ENCODE results near the gene LRRIQ4.

Gene LRRIQ4

GRCh38 chr3:169815590-169816150 is 3.0 kb downstream of the LRRIQ4 start:
- TF ChIP-seq YY1 (IDR thresholded peaks at IDR 0.05; ENCODE audit: low read depth) = no peak
- TF ChIP-seq, protein P1, sequence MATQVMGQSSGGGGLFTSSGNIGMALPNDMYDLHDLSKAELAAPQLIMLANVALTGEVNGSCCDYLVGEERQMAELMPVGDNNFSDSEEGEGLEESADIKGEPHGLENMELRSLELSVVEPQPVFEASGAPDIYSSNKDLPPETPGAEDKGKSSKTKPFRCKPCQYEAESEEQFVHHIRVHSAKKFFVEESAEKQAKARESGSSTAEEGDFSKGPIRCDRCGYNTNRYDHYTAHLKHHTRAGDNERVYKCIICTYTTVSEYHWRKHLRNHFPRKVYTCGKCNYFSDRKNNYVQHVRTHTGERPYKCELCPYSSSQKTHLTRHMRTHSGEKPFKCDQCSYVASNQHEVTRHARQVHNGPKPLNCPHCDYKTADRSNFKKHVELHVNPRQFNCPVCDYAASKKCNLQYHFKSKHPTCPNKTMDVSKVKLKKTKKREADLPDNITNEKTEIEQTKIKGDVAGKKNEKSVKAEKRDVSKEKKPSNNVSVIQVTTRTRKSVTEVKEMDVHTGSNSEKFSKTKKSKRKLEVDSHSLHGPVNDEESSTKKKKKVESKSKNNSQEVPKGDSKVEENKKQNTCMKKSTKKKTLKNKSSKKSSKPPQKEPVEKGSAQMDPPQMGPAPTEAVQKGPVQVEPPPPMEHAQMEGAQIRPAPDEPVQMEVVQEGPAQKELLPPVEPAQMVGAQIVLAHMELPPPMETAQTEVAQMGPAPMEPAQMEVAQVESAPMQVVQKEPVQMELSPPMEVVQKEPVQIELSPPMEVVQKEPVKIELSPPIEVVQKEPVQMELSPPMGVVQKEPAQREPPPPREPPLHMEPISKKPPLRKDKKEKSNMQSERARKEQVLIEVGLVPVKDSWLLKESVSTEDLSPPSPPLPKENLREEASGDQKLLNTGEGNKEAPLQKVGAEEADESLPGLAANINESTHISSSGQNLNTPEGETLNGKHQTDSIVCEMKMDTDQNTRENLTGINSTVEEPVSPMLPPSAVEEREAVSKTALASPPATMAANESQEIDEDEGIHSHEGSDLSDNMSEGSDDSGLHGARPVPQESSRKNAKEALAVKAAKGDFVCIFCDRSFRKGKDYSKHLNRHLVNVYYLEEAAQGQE (IDR thresholded peaks at IDR 0.05; ENCODE audit: low read depth) = no peak
- TF ChIP-seq RAD21 (IDR thresholded peaks at IDR 0.05; ENCODE audit: low read depth) = no peak
- TF ChIP-seq TAF1 (IDR thresholded peaks at IDR 0.05; ENCODE audit: low read depth) = no peak
- TF ChIP-seq CREB1 (IDR thresholded peaks at IDR 0.05; ENCODE audit: low read depth) = no peak
- TF ChIP-seq, protein P2, sequence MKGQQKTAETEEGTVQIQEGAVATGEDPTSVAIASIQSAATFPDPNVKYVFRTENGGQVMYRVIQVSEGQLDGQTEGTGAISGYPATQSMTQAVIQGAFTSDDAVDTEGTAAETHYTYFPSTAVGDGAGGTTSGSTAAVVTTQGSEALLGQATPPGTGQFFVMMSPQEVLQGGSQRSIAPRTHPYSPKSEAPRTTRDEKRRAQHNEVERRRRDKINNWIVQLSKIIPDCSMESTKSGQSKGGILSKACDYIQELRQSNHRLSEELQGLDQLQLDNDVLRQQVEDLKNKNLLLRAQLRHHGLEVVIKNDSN (IDR thresholded peaks at IDR 0.05) = no peak
- TF ChIP-seq, protein P3, sequence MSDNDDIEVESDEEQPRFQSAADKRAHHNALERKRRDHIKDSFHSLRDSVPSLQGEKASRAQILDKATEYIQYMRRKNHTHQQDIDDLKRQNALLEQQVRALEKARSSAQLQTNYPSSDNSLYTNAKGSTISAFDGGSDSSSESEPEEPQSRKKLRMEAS (IDR thresholded peaks at IDR 0.05) = no peak
- no peak for TF ChIP-seq FOXM1 (IDR thresholded peaks at IDR 0.05; ENCODE audit: borderline replicate concordance, low read depth)
- TF ChIP-seq NFIC (IDR thresholded peaks at IDR 0.05) = no peak
- no peak for TF ChIP-seq EP300 (IDR thresholded peaks at IDR 0.05; ENCODE audit: borderline replicate concordance)
- no peak for TF ChIP-seq ZBTB7A (IDR thresholded peaks at IDR 0.05; ENCODE audit: low read depth)
- no peak for TF ChIP-seq CEBPB (IDR thresholded peaks at IDR 0.05)
- TF ChIP-seq TCF12 (IDR thresholded peaks at IDR 0.05; ENCODE audit: low read depth) = no peak
- TF ChIP-seq EGR1 (IDR thresholded peaks at IDR 0.05) = no peak
- TF ChIP-seq TEAD4 (IDR thresholded peaks at IDR 0.05) = no peak

DNA sequence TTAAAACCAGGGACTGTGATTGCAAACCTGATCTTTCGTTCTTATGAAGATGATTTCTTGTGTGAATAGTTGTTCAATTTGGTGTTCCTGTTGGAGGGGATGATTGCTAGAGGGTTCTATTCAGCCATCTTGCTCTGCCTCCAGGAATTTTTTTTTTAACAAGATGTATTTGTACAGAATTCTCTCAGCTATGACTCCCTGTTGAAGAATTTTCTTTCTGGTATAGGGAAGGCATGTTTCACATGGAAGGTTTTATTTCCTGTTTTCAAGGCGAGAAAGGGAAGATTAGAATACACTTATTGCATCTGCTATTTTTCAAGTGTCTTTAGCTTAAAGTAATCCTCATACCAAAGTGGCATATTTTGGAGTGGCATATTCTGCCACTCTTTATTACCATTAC is 5.6 kb downstream of the LRRIQ4 start:
- TF ChIP-seq EGR1 (IDR thresholded peaks at IDR 0.05) = no peak
- no peak for TF ChIP-seq RAD21 (IDR thresholded peaks at IDR 0.05; ENCODE audit: low read depth)
- no peak for TF ChIP-seq ZBTB7A (IDR thresholded peaks at IDR 0.05; ENCODE audit: low read depth)
- TF ChIP-seq YY1 (IDR thresholded peaks at IDR 0.05; ENCODE audit: low read depth) = no peak
- TF ChIP-seq FOXM1 (IDR thresholded peaks at IDR 0.05; ENCODE audit: borderline replicate concordance, low read depth) = no peak
- TF ChIP-seq CEBPB (IDR thresholded peaks at IDR 0.05) = no peak

DNA sequence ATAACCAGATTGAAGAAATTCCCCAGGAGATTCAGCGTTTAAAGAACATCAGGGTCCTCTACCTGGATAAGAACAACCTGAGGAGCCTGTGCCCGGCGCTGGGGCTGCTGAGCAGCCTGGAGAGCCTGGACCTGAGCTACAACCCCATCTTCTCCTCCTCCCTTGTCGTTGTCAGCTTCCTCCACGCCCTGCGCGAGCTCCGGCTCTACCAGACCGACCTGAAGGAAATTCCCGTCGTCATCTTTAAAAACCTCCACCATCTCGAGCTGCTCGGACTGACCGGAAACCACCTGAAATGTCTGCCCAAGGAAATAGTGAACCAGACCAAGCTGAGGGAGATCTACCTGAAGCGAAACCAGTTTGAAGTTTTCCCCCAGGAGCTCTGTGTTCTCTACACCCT is 9.4 kb downstream of the LRRIQ4 start:
- TF ChIP-seq, protein P1 (IDR thresholded peaks at IDR 0.05; ENCODE audit: low read depth) = no peak
- no peak for TF ChIP-seq CEBPB (IDR thresholded peaks at IDR 0.05)
- TF ChIP-seq RAD21 (IDR thresholded peaks at IDR 0.05; ENCODE audit: low read depth) = no peak
- TF ChIP-seq YY1 (IDR thresholded peaks at IDR 0.05; ENCODE audit: low read depth) = peak; percentile 88
- TF ChIP-seq TEAD4 (IDR thresholded peaks at IDR 0.05) = peak; percentile 39
- TF ChIP-seq FOXM1 (IDR thresholded peaks at IDR 0.05; ENCODE audit: borderline replicate concordance, low read depth) = no peak

GRCh38 chr3:169822540-169822939 is 9.9 kb downstream of the LRRIQ4 start:
- TF ChIP-seq NFIC (IDR thresholded peaks at IDR 0.05) (peak; percentile 41; the same call in 1 of the 2 replicates), EGR1 (IDR thresholded peaks at IDR 0.05) (no peak), YY1 (IDR thresholded peaks at IDR 0.05; ENCODE audit: low read depth) (peak; percentile 11; the same call in 1 of the 2 replicates)
- TF ChIP-seq, protein P3 (IDR thresholded peaks at IDR 0.05) = peak; percentile 97

GRCh38 chr3:169822983-169823382 is 10.3 kb downstream of the LRRIQ4 start:
- TF ChIP-seq FOXM1 (IDR thresholded peaks at IDR 0.05; ENCODE audit: borderline replicate concordance, low read depth) = no peak
- TF ChIP-seq CREB1 (IDR thresholded peaks at IDR 0.05; ENCODE audit: low read depth) = no peak
- no peak for TF ChIP-seq EGR1 (IDR thresholded peaks at IDR 0.05)
- no peak for TF ChIP-seq YY1 (IDR thresholded peaks at IDR 0.05; ENCODE audit: low read depth)
- TF ChIP-seq, protein P3 (IDR thresholded peaks at IDR 0.05) = no peak

DNA sequence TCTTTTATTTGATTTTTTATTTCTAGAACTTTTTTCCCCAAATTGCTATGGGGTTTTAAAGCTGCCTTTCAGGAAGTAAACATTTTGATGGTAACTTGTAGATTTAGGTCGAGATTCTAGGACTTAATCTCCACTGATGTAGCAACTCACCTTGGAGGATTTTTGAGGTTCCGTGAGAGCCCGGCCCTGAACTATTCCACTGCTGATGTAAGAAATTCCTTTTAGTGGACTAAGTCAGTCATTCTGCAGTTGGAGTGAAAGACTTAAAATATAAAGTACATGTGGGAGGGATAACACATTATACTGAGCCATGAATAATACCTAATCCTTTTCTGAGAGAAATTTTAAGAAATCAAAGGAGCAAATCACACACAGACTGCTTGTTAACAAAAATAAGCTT is 12.6 kb downstream of the LRRIQ4 start:
- TF ChIP-seq EP300 (IDR thresholded peaks at IDR 0.05; ENCODE audit: borderline replicate concordance) (no peak), CREB1 (IDR thresholded peaks at IDR 0.05; ENCODE audit: low read depth) (no peak), RAD21 (IDR thresholded peaks at IDR 0.05; ENCODE audit: low read depth) (no peak), YY1 (IDR thresholded peaks at IDR 0.05; ENCODE audit: low read depth) (no peak), EGR1 (IDR thresholded peaks at IDR 0.05) (no peak), CEBPB (IDR thresholded peaks at IDR 0.05) (no peak), TEAD4 (IDR thresholded peaks at IDR 0.05) (no peak), NFIC (IDR thresholded peaks at IDR 0.05) (no peak), FOXM1 (IDR thresholded peaks at IDR 0.05; ENCODE audit: borderline replicate concordance, low read depth) (no peak), ZBTB7A (IDR thresholded peaks at IDR 0.05; ENCODE audit: low read depth) (no peak), TCF12 (IDR thresholded peaks at IDR 0.05; ENCODE audit: low read depth) (no peak), TAF1 (IDR thresholded peaks at IDR 0.05; ENCODE audit: low read depth) (no peak)
- TF ChIP-seq, protein P2 (IDR thresholded peaks at IDR 0.05) = no peak
- TF ChIP-seq, protein P3 (IDR thresholded peaks at IDR 0.05) = no peak
- TF ChIP-seq, protein P1 (IDR thresholded peaks at IDR 0.05; ENCODE audit: low read depth) = no peak
